Measurements from ENCODE around the gene SYNDIG1. TPM values are rescaled to one million over a fixed set of nuclear protein-coding genes. Genes with fewer than 3 reads are reported as not detected.

SYNDIG1 gene
- total RNA-seq, 1 experiment from 2014 or later, result 17.9 TPM

GRCh38 chr20:24462460-24463010 lies 6.9 kb upstream of the SYNDIG1 start:
- Histone ChIP-seq H3K27ac (ENCODE audit: low read depth, low read length, poor library complexity, severe bottlenecking) (no peak overlapping the region), H3K9me3 (ENCODE audit: low read depth, low read length, poor library complexity, severe bottlenecking) (no peaks in the 10 kb centered on the region), H3K27me3 (replicated peaks; ENCODE audit: insufficient read depth, low read depth, low read length, poor library complexity) (no peaks in the 10 kb centered on the region), H3K36me3 (ENCODE audit: insufficient read depth, low read length, poor library complexity, severe bottlenecking) (no peaks in the 10 kb centered on the region), H3K4me3 (ENCODE audit: low read depth, low read length, poor library complexity, severe bottlenecking) (no peak overlapping the region), H3K4me1 (ENCODE audit: insufficient read depth, low read length, poor library complexity, severe bottlenecking) (peaks cover 5% of the 10 kb centered on the region)
- ChIA-PET CTCF (no interaction called here), POLR2A (ENCODE audit: low non-redundant PET) (no interaction called here)
- intact Hi-C loops (cut with micrococcal nuclease; ENCODE audit: unreplicated experiment), result no loop called here
- no peak for DNase-seq (ENCODE audit: low spot score)
- BruUV-seq (replicated peaks), result no TSS peak
- TF ChIP-seq EZH2 (IDR thresholded peaks at IDR 0.05; ENCODE audit: borderline replicate concordance, low read depth, low read length, poor library complexity, severe bottlenecking) (no peak), CTCF (conservative IDR thresholded peaks at IDR 0.05; ENCODE audit: low read depth, low read length) (no peak)

- Histone ChIP-seq H3K36me3 (ENCODE audit: insufficient read depth, low read length, poor library complexity, severe bottlenecking) (no peaks in the 10 kb centered on the region), H3K4me3 (ENCODE audit: low read depth, low read length, poor library complexity, severe bottlenecking) (no peak overlapping the region), H3K27me3 (replicated peaks; ENCODE audit: insufficient read depth, low read depth, low read length, poor library complexity) (peaks cover 17% of the 10 kb centered on the region), H3K9me3 (ENCODE audit: low read depth, low read length, poor library complexity, severe bottlenecking) (no peaks in the 10 kb centered on the region), H3K27ac (ENCODE audit: low read depth, low read length, poor library complexity, severe bottlenecking) (no peak overlapping the region), H3K4me1 (ENCODE audit: insufficient read depth, low read length, poor library complexity, severe bottlenecking) (peaks cover 12% of the 10 kb centered on the region)
- no peak for TF ChIP-seq EZH2 (IDR thresholded peaks at IDR 0.05; ENCODE audit: borderline replicate concordance, low read depth, low read length, poor library complexity, severe bottlenecking)
- no peak for TF ChIP-seq CTCF (conservative IDR thresholded peaks at IDR 0.05; ENCODE audit: low read depth, low read length)
- CTCF ChIA-PET, result no interaction called here
- BruUV-seq (replicated peaks), result no TSS peak
- intact Hi-C loops (cut with micrococcal nuclease; ENCODE audit: unreplicated experiment), result no loop called here
- POLR2A ChIA-PET (ENCODE audit: low non-redundant PET), result no interaction called here
- DNase-seq (ENCODE audit: low spot score), result no peak
Observed at GRCh38 chr20:24465159-24465558, 4.3 kb upstream of the SYNDIG1 start.

- intact Hi-C loops (cut with micrococcal nuclease; ENCODE audit: unreplicated experiment), result no loop called here
- BruUV-seq (replicated peaks), result no TSS peak
- peaks cover 23% of the 10 kb centered on the region for H3K27me3 ChIP-seq (replicated peaks; ENCODE audit: insufficient read depth, low read depth, low read length, poor library complexity)
- no peaks in the 10 kb centered on the region for H3K36me3 ChIP-seq (ENCODE audit: insufficient read depth, low read length, poor library complexity, severe bottlenecking)
- no peaks in the 10 kb centered on the region for H3K9me3 ChIP-seq (ENCODE audit: low read depth, low read length, poor library complexity, severe bottlenecking)
- H3K4me3 ChIP-seq (ENCODE audit: low read depth, low read length, poor library complexity, severe bottlenecking), result no peak overlapping the region
- CTCF ChIA-PET, result no interaction called here
- peaks cover 12% of the 10 kb centered on the region for H3K4me1 ChIP-seq (ENCODE audit: insufficient read depth, low read length, poor library complexity, severe bottlenecking)
- POLR2A ChIA-PET (ENCODE audit: low non-redundant PET), result no interaction called here
- no peak for DNase-seq (ENCODE audit: low spot score)
- H3K27ac ChIP-seq (ENCODE audit: low read depth, low read length, poor library complexity, severe bottlenecking), result no peak overlapping the region
- no peak for TF ChIP-seq CTCF (conservative IDR thresholded peaks at IDR 0.05; ENCODE audit: low read depth, low read length)
- no peak for TF ChIP-seq EZH2 (IDR thresholded peaks at IDR 0.05; ENCODE audit: borderline replicate concordance, low read depth, low read length, poor library complexity, severe bottlenecking)
Observed at GRCh38 chr20:24465730-24466129, 3.7 kb upstream of the SYNDIG1 start.

Data from A673 (cell line).